IPS-20b (cell line): ENCODE measurements around the gene TSSK6.
A peak's percentile ranks its signal among the peaks of the same experiment; 100 is the strongest.

Experiments used
- H3K27ac ChIP-seq: one replicate; pipeline ENCODE4 v1.5.1; 2013; ENCODE audit warnings: low read length
- H3K27me3 ChIP-seq: 2 replicates; pipeline ENCODE4 v1.6.1; 2013; ENCODE audit warnings: mild to moderate bottlenecking, low read length, inconsistent platforms; ENCODE audit not compliant: insufficient read depth
- H3K36me3 ChIP-seq: 2 replicates; pipeline ENCODE4 v1.6.1; 2013; ENCODE audit warnings: low read depth, mild to moderate bottlenecking, inconsistent platforms, low read length, moderate library complexity; ENCODE audit not compliant: insufficient read depth
- H3K4me1 ChIP-seq: 2 replicates; pipeline ENCODE4 v1.6.1; 2013; ENCODE audit warnings: mild to moderate bottlenecking, control low read depth, inconsistent platforms, low read length, moderate library complexity; ENCODE audit not compliant: insufficient read depth
- H3K4me3 ChIP-seq: 2 replicates; pipeline ENCODE4 v1.5.1; 2013; ENCODE audit warnings: mild to moderate bottlenecking, low read length, inconsistent platforms
- H3K9ac ChIP-seq: 2 replicates; pipeline ENCODE4 v1.6.1; 2013; ENCODE audit warnings: low read depth, mild to moderate bottlenecking, inconsistent platforms, low read length, moderate library complexity
- H3K9me3 ChIP-seq: 2 replicates; pipeline ENCODE4 v1.6.1; 2013; ENCODE audit warnings: mild to moderate bottlenecking, low read depth, low read length, inconsistent platforms; ENCODE audit not compliant: insufficient read depth

TSSK6 gene

GRCh38 chr19:19495614-19496603, 19.4 kb downstream of the TSSK6 start:
- Histone ChIP-seq H3K9me3 (no peaks in the 10 kb centered on the region), H3K27ac (no peak overlapping the region), H3K9ac (no peak overlapping the region), H3K4me1 (no peaks in the 10 kb centered on the region), H3K4me3 (no peak overlapping the region), H3K27me3 (no peaks in the 10 kb centered on the region), H3K36me3 (peaks cover 93% of the 10 kb centered on the region)

GRCh38 chr19:19493841-19494546, 21.4 kb downstream of the TSSK6 start:
- Histone ChIP-seq H3K4me1 (peaks cover 11% of the 10 kb centered on the region; the same call in 1 of the 2 replicates), H3K27me3 (no peaks in the 10 kb centered on the region), H3K9ac (no peak overlapping the region), H3K9me3 (no peaks in the 10 kb centered on the region), H3K27ac (no peak overlapping the region), H3K4me3 (no peak overlapping the region), H3K36me3 (peaks cover 76% of the 10 kb centered on the region)

DNA sequence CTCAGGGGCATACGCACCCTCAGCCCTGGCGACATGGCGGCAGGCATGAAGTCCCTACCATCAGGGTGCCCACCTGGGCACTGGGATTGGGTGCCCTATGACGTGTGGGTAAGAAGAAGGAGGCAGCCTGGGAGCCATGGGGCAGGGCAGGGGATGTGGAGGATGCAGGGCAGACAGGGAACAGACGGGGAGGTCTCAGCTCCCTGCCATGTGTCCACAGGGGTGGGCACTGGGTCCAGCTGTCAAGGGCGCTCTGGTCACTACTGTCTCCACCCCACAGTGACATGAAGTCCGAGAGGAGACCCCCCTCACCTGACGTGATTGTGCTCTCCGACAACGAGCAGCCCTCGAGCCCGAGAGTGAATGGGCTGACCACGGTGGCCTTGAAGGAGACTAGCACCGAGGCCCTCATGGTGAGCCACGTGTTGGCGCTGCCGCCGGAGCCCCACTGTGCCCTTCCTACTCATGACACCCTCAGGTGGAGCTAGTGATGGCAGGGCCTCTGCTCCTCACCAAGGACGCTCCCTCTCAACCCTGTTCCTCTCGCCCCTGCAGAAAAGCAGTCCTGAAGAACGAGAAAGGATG, 23.2 kb downstream of the TSSK6 start:
- Histone ChIP-seq H3K27me3 (no peaks in the 10 kb centered on the region), H3K27ac (no peak overlapping the region), H3K36me3 (peaks cover 58% of the 10 kb centered on the region), H3K4me3 (no peak overlapping the region), H3K4me1 (peaks cover 25% of the 10 kb centered on the region), H3K9me3 (no peaks in the 10 kb centered on the region), H3K9ac (no peak overlapping the region)

DNA sequence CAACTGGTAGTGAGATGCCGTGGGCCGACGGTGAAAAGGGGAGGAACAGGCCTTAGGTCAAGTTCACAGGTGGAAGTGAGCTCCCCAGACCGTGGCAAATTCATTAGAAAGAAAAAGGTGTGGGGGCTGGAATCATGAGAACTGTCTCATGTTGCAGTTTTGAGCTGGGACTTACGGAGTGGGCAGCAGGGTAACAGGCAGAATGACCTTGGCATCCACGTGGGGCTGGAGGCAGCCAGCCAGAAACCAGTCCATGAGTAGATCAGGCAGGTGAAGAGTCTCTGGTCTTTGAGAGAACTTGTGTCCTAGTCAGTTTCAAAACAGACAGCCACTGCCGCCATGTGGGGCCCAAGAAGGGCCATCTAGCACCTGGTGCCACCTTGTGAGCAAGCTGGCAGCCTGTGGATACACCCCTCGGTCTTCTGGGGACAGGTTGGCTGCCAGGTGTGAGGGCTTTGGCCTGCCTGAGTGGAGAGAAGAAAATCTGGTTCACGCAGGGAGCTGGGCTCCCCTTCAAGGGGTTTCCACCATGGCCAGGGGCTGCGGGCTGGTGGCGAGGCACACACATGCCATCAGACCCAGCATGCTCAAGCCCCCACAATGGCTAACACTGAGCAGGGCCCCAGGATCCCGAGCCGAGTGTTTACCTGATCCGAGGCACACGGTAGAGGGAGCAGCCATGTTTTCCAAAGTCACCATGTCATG, 23.9 kb downstream of the TSSK6 start:
- H3K9ac ChIP-seq, result no peak overlapping the region
- no peak overlapping the region for H3K27ac ChIP-seq
- H3K9me3 ChIP-seq, result no peaks in the 10 kb centered on the region
- no peak overlapping the region for H3K4me3 ChIP-seq
- peaks cover 52% of the 10 kb centered on the region for H3K36me3 ChIP-seq
- H3K4me1 ChIP-seq, result peaks cover 25% of the 10 kb centered on the region
- H3K27me3 ChIP-seq, result no peaks in the 10 kb centered on the region

- no peak overlapping the region for H3K4me3 ChIP-seq
- peak overlapping the region; percentile 56; the same call in 1 of the 2 replicates for H3K9ac ChIP-seq
- H3K36me3 ChIP-seq, result peaks cover 41% of the 10 kb centered on the region
- no peaks in the 10 kb centered on the region for H3K9me3 ChIP-seq
- H3K4me1 ChIP-seq, result peaks cover 25% of the 10 kb centered on the region
- no peaks in the 10 kb centered on the region for H3K27me3 ChIP-seq
- H3K27ac ChIP-seq, result peak overlapping the region; percentile 4
Measured at GRCh38 chr19:19490214-19490968, 25.0 kb downstream of the TSSK6 start.

DNA sequence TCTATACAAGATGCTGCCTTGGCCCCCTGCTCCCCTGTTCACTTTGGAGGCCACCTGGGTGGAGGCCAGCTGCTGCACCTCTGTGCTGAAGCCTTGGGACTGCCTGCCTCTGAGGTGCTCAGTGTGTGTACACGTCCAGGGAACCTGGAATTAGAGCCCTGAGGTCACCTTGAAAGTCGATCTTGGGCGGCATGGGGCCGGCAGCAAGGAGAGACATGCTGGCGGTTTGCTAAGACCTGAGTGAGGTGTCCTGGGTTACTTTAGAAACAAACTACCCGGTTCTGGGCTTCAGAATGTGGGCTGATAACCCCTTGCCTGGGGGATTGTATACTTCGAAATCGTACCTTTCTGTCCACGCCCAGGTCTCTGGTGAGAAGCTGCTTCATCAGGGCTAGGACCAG, 25.5 kb downstream of the TSSK6 start:
- H3K27ac ChIP-seq, result peak overlapping the region; percentile 4
- H3K9ac ChIP-seq, result peak overlapping the region; percentile 56; the same call in 1 of the 2 replicates

DNA sequence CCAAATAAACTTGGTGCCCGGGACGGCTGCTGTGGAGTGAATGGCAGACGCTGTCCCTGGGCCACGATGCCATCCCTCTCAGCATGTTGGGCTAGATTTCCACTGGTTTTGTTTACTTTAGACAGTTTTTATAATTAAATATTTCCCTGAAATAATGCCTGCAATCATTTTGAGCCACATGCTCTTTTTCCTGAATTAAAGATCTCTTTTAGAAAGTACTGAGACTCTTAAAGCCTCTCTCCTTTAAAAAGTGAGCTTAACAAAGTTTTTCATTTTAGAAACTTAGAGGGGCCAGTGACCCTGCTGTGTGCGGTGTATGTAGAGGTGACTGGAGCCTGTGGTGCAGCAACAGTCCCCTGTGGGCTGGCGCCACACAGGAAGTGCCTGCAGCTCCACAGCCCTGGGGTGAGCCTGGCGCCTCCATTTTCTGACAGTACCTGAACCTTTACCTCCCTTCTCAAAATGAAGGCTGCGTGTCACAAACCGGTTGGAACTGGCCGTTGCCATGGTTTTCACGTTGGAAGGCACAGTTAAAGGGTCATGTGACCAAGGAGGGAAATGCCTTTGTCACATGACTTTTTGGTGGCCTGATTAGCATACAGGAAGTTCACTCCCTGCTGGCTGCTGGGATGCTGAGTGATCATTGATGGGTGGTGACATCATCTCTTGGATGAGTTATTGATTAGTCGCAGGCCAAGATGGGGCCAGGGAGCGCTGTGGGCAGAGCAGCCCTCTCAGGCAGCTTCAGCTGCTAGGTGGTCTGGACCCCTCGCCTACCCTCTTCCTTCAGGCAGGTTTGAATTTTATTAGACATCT, 26.3 kb downstream of the TSSK6 start:
- Histone ChIP-seq H3K27ac (peak overlapping the region; percentile 86), H3K9ac (peak overlapping the region; percentile 79), H3K4me1 (peaks cover 25% of the 10 kb centered on the region), H3K4me3 (peak overlapping the region; percentile 14; the same call in 1 of the 2 replicates), H3K9me3 (no peaks in the 10 kb centered on the region), H3K27me3 (no peaks in the 10 kb centered on the region), H3K36me3 (peaks cover 30% of the 10 kb centered on the region)

More for the DNA sequence above, 25.5 kb downstream of the TSSK6 start:
- no peak overlapping the region for H3K4me3 ChIP-seq
- peaks cover 25% of the 10 kb centered on the region for H3K4me1 ChIP-seq
- peaks cover 37% of the 10 kb centered on the region for H3K36me3 ChIP-seq
- no peaks in the 10 kb centered on the region for H3K9me3 ChIP-seq
- H3K27me3 ChIP-seq, result no peaks in the 10 kb centered on the region

GRCh38 chr19:19487950-19488874, 27.1 kb downstream of the TSSK6 start:
- Histone ChIP-seq H3K27ac (peak overlapping the region; percentile 86), H3K9me3 (no peaks in the 10 kb centered on the region), H3K4me1 (peaks cover 25% of the 10 kb centered on the region), H3K9ac (peak overlapping the region; percentile 79), H3K36me3 (peaks cover 24% of the 10 kb centered on the region), H3K27me3 (no peaks in the 10 kb centered on the region), H3K4me3 (peak overlapping the region; percentile 14; the same call in 1 of the 2 replicates)

- H3K27ac ChIP-seq, result no peak overlapping the region
- peaks cover 19% of the 10 kb centered on the region for H3K36me3 ChIP-seq
- no peak overlapping the region for H3K4me3 ChIP-seq
- H3K4me1 ChIP-seq, result peaks cover 25% of the 10 kb centered on the region
- no peaks in the 10 kb centered on the region for H3K9me3 ChIP-seq
- peak overlapping the region; percentile 79; the same call in 1 of the 2 replicates for H3K9ac ChIP-seq
- H3K27me3 ChIP-seq, result no peaks in the 10 kb centered on the region
Measured at GRCh38 chr19:19487077-19487949, 28.0 kb downstream of the TSSK6 start.
